K562 (cell line): ENCODE data around the gene C16orf92. TPM values are rescaled to one million over a fixed set of nuclear protein-coding genes. Genes with fewer than 3 reads are reported as not detected.

Experiments
- CREB3 ChIP-seq: fragments of 450-650 bp; conservative IDR thresholded peaks from 2 replicates; pipeline ENCODE4 v1.6.1; 2016; ENCODE audit warnings: missing genetic modification characterization, low read depth, mild to moderate bottlenecking, missing compliant biosample characterization, moderate library complexity
- E2F8 ChIP-seq: fragments of 450-650 bp; IDR thresholded peaks from 2 replicates; pipeline ENCODE4 v1.7.1; 2018; ENCODE audit warnings: mild to moderate bottlenecking, low read depth; ENCODE audit not compliant: partially characterized antibody
- FOXP4 ChIP-seq: sonication (generic); formaldehyde crosslinking; IDR thresholded peaks from 2 replicates; pipeline ENCODE4 v1.8.0; 2022; ENCODE audit warnings: mild to moderate bottlenecking, missing genetic modification reagents, borderline replicate concordance
- GATA2 ChIP-seq: sonication (generic); formaldehyde crosslinking; IDR thresholded peaks from 2 replicates; pipeline ENCODE4 v1.4.0; 2020; ENCODE audit warnings: mild to moderate bottlenecking, missing genetic modification reagents
- HNRNPUL1 ChIP-seq: fragments of 200-400 bp; formaldehyde crosslinking; IDR thresholded peaks from 2 replicates; pipeline ENCODE4 v1.6.1; 2017; ENCODE audit warnings: low read length
- IFI16 ChIP-seq: fragments of 250-450 bp; sonication (Bioruptor Pico); IDR thresholded peaks from 2 replicates; pipeline ENCODE4 v2.1.2; 2022; ENCODE audit warnings: mild to moderate bottlenecking, inconsistent platforms
- MAFG ChIP-seq: fragments of 450-650 bp; conservative IDR thresholded peaks from 2 replicates; pipeline ENCODE4 v1.6.1; 2016; ENCODE audit warnings: missing genetic modification characterization, missing compliant biosample characterization
- NCOR1 ChIP-seq: fragments of 450-650 bp; IDR thresholded peaks from 2 replicates; pipeline ENCODE4 v1.6.1; 2016; ENCODE audit warnings: mild to moderate bottlenecking, moderate library complexity
- REST ChIP-seq, 2 experiments: fragments of 450-650 bp; formaldehyde crosslinking in 1 of 2; IDR thresholded peaks; 2 replicates each; pipeline versions ENCODE4 v1.4.0 to v1.6.1; 2014 to 2020; ENCODE audit warnings: mild to moderate bottlenecking in 2 of 2, borderline replicate concordance in 1 of 2, low read depth in 1 of 2
- U2AF1 ChIP-seq: fragments of 200-400 bp; formaldehyde crosslinking; optimal IDR thresholded peaks from 2 replicates; pipeline ENCODE3; 2017; ENCODE audit warnings: mild to moderate bottlenecking, low read depth, low read length, moderate library complexity
- ZC3H8 ChIP-seq: fragments of 450-650 bp; IDR thresholded peaks from 2 replicates; pipeline ENCODE4 v1.6.1; 2017
- ZNF143 ChIP-seq: sonication (generic); formaldehyde crosslinking; IDR thresholded peaks from 2 replicates; pipeline ENCODE4 v1.9.0; 2022; ENCODE audit warnings: mild to moderate bottlenecking, missing genetic modification reagents
- polyA plus RNA-seq, 8 experiments: library from polyadenylated mRNA; depleted of rRNA in 4 of 8; stranded (reverse) in 5 of 8; unstranded in 3 of 8; fragments of >200 nt; fragmentation: Nextera tagmentation in 2 of 8; fragmentation: Illumina TruSeq in 1 of 8; extraction: Ambion mirVana in 2 of 8; extraction: Trizol in 1 of 8; gene quantifications; 2 replicates each; pipeline versions ENCODE4 v1.2.1 to v1.2.3, GENCODE V29; 2011 to 2014; ENCODE audit warnings: inconsistent platforms in 1 of 8, missing spikeins in 1 of 8
- total RNA-seq, 7 experiments: library from RNA; depleted of rRNA in 6 of 7; stranded (reverse); fragments of >200 nt in 6 of 7; fragmentation: Illumina TruSeq in 2 of 7; extraction: Trizol in 2 of 7; gene quantifications; 2 replicates each; pipeline versions ENCODE4 v1.2.1 to v1.2.3, GENCODE V29; 2011 to 2021; ENCODE audit warnings: low replicate concordance in 1 of 7

C16orf92 gene
- total and polyA plus RNA-seq, 9 of the 15 experiments (the other 6 are each of a cell fraction or from before 2014, with no cell fraction given): not detected

- TF ChIP-seq REST (IDR thresholded peaks at IDR 0.05; ENCODE audit: borderline replicate concordance): 0 out of 2 replicates have a peak, but pooled peaks have one; percentile 5
- TF ChIP-seq REST (CRISPR knock-in tag; IDR thresholded peaks at IDR 0.05; ENCODE audit: low read depth): peak; percentile 79; the same call in 1 of the 2 replicates
- no peak for TF ChIP-seq GATA2 (CRISPR knock-in tag)
- peak; percentile 93 for TF ChIP-seq U2AF1
- TF ChIP-seq ZNF143 (CRISPR knock-in tag): peak; percentile 61
- peak; percentile 77; the same call in 1 of the 2 replicates for TF ChIP-seq CREB3
- peak; percentile 89 for TF ChIP-seq MAFG (tag)
- peak; percentile 46 for TF ChIP-seq NCOR1
- TF ChIP-seq E2F8: peak; percentile 64
- peak; percentile 67; the same call in 1 of the 2 replicates for TF ChIP-seq FOXP4
- no peak for TF ChIP-seq HNRNPUL1
- 0 out of 2 replicates have a peak, but pooled peaks have one; percentile 19 for TF ChIP-seq ZC3H8
- TF ChIP-seq IFI16: no peak
Observed at GRCh38 chr16:30065102-30065942, 42.3 kb downstream of the C16orf92 start, which contains the start of gene ALDOA (continued).
